H1 (cell line): ENCODE measurements around the gene RER1. TPM values are rescaled to one million over a fixed set of nuclear protein-coding genes. Genes with fewer than 3 reads are reported as not detected.

Experiments
- CBX5 ChIP-seq: fragments of 300-800, 300-1000 bp; sonication (generic); IDR thresholded peaks from 2 replicates; pipeline ENCODE4 v1.7.1; 2016; ENCODE audit warnings: antibody characterized with exemption, low read length, low read depth
- CTCF ChIP-seq, 3 experiments: IDR thresholded peaks; 1 replicate in 2 of 3; 2 replicates in 1 of 3; pipeline versions ENCODE4 v1.5.1 to v1.6.1; 2011; ENCODE audit warnings: low read length in 3 of 3, mild to moderate bottlenecking in 3 of 3, inconsistent platforms in 2 of 3, low read depth in 1 of 3, moderate library complexity in 1 of 3; ENCODE audit not compliant: insufficient read depth in 1 of 3; ENCODE audit errors: control extremely low read depth in 1 of 3
- MAFK ChIP-seq: IDR thresholded peaks from 2 replicates; pipeline ENCODE4 v1.6.1; 2012; ENCODE audit warnings: low read depth, mild to moderate bottlenecking, improper control_type of control experiment, low read length
- SAP30 ChIP-seq: fragments of 300-600 bp; sonication (generic); IDR thresholded peaks from 2 replicates; pipeline ENCODE4 v1.7.1; 2012; ENCODE audit warnings: low read length, moderate library complexity, mild to moderate bottlenecking, inconsistent platforms; ENCODE audit not compliant: insufficient read depth, insufficient replicate concordance
- polyA plus RNA-seq, 7 experiments: library from polyadenylated mRNA; depleted of rRNA in 3 of 7; stranded (reverse) in 5 of 7; unstranded in 2 of 7; fragments of >200 nt in 5 of 7; fragments of 200-250 nt in 2 of 7; gene quantifications; 1 replicate in 5 of 7; 2 replicates in 1 of 7; 4 replicates in 1 of 7; pipeline versions ENCODE4 v1.2.1 to v1.2.3, GENCODE V29; 2011 to 2013; ENCODE audit warnings: missing spikeins in 2 of 7, mixed read lengths in 2 of 7
- total RNA-seq: library from RNA; stranded (reverse); fragmentation: NEBNext Ultra II Directional; extraction: Animal tissue kit (Norgen Biotek cat#: 25700); gene quantifications from 2 replicates; pipeline ENCODE4 v1.2.1, GENCODE V29; 2021
- TF ChIP-seq, protein P1 (sequence below): IDR thresholded peaks from 2 replicates; pipeline ENCODE4 v1.6.1; 2012; ENCODE audit warnings: inconsistent platforms

RER1 gene
- total and polyA plus RNA-seq, 2 of the 8 experiments (the other 6 are each of a cell fraction or from before 2014, with no cell fraction given), result 102 to 134 TPM

GRCh38 chr1:2392686-2393085 lies 1.0 kb downstream of the RER1 start (continued):
- no peak for TF ChIP-seq CTCF (IDR thresholded peaks at IDR 0.05; ENCODE audit: control extremely low read depth in 1 of 3, insufficient read depth in 1 of 3, low read depth in 1 of 3, low read length in 3 of 3)
- TF ChIP-seq, protein P1, sequence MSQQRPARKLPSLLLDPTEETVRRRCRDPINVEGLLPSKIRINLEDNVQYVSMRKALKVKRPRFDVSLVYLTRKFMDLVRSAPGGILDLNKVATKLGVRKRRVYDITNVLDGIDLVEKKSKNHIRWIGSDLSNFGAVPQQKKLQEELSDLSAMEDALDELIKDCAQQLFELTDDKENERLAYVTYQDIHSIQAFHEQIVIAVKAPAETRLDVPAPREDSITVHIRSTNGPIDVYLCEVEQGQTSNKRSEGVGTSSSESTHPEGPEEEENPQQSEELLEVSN, result no peak
- no peak for TF ChIP-seq SAP30
- TF ChIP-seq CBX5, result no peak
- TF ChIP-seq MAFK, result no peak
